ENCODE measurements around the gene MAML3.

Gene MAML3

GRCh38 chr4:140130677-140131076, 23.3 kb downstream of the MAML3 start:
- intact Hi-C loops (cut with micrococcal nuclease) = no loop called here

GRCh38 chr4:140127422-140127821, 26.6 kb downstream of the MAML3 start:
- intact Hi-C loops (cut with micrococcal nuclease) = no loop called here
- Mint-ChIP-seq H3K27me3 (no peaks in the 10 kb centered on the region), H3K9me3 (no peaks in the 10 kb centered on the region), H3K4me1 (ENCODE audit: low read depth) (peaks cover 25% of the 10 kb centered on the region), H3K4me3 (no peak overlapping the region), H3K36me3 (ENCODE audit: low read depth) (no peaks in the 10 kb centered on the region), H3K27ac (no peak overlapping the region)

More at GRCh38 chr4:140130677-140131076, 23.3 kb downstream of the MAML3 start:
- H3K27ac Mint-ChIP-seq = no peak overlapping the region
- no peaks in the 10 kb centered on the region for H3K36me3 Mint-ChIP-seq (ENCODE audit: low read depth)
- H3K4me1 Mint-ChIP-seq (ENCODE audit: low read depth) = peaks cover 33% of the 10 kb centered on the region
- H3K27me3 Mint-ChIP-seq = no peaks in the 10 kb centered on the region
- no peak overlapping the region for H3K4me3 Mint-ChIP-seq
- no peaks in the 10 kb centered on the region for H3K9me3 Mint-ChIP-seq

- no peak overlapping the region for H3K27ac Mint-ChIP-seq
- H3K4me1 Mint-ChIP-seq (ENCODE audit: low read depth) = peaks cover 14% of the 10 kb centered on the region
- intact Hi-C loops (cut with micrococcal nuclease) = no loop called here
- H3K36me3 Mint-ChIP-seq (ENCODE audit: low read depth) = no peaks in the 10 kb centered on the region
- H3K9me3 Mint-ChIP-seq = no peaks in the 10 kb centered on the region
- H3K27me3 Mint-ChIP-seq = no peaks in the 10 kb centered on the region
- no peak overlapping the region for H3K4me3 Mint-ChIP-seq
These were observed 27.7 kb downstream of the MAML3 start for GRCh38 chr4:140126261-140126660.

GRCh38 chr4:140125374-140125773, 28.6 kb downstream of the MAML3 start:
- intact Hi-C loops (cut with micrococcal nuclease) = no loop called here
- H3K36me3 Mint-ChIP-seq (ENCODE audit: low read depth) = no peaks in the 10 kb centered on the region
- no peaks in the 10 kb centered on the region for H3K27me3 Mint-ChIP-seq
- H3K4me1 Mint-ChIP-seq (ENCODE audit: low read depth) = peaks cover 6% of the 10 kb centered on the region
- H3K27ac Mint-ChIP-seq = no peak overlapping the region
- no peak overlapping the region for H3K4me3 Mint-ChIP-seq
- H3K9me3 Mint-ChIP-seq = no peaks in the 10 kb centered on the region

GRCh38 chr4:140123666-140124377, 30.2 kb downstream of the MAML3 start:
- Mint-ChIP-seq H3K27me3 (no peaks in the 10 kb centered on the region), H3K36me3 (ENCODE audit: low read depth) (no peaks in the 10 kb centered on the region), H3K4me3 (no peak overlapping the region), H3K4me1 (ENCODE audit: low read depth) (peaks cover 6% of the 10 kb centered on the region), H3K9me3 (no peaks in the 10 kb centered on the region), H3K27ac (no peak overlapping the region)
- intact Hi-C loops (cut with micrococcal nuclease) = no loop called here

- no peak overlapping the region for H3K4me3 Mint-ChIP-seq
- no peak overlapping the region for H3K27ac Mint-ChIP-seq
- H3K4me1 Mint-ChIP-seq (ENCODE audit: low read depth) = peaks cover 2% of the 10 kb centered on the region
- no peaks in the 10 kb centered on the region for H3K27me3 Mint-ChIP-seq
- intact Hi-C loops (cut with micrococcal nuclease) = no loop called here
- H3K9me3 Mint-ChIP-seq = no peaks in the 10 kb centered on the region
- H3K36me3 Mint-ChIP-seq (ENCODE audit: low read depth) = no peaks in the 10 kb centered on the region
These were observed 31.1 kb downstream of the MAML3 start for GRCh38 chr4:140122891-140123290.

GRCh38 chr4:140121646-140122045, 32.3 kb downstream of the MAML3 start:
- peaks cover 4% of the 10 kb centered on the region for H3K4me1 Mint-ChIP-seq (ENCODE audit: low read depth)
- no peaks in the 10 kb centered on the region for H3K27me3 Mint-ChIP-seq
- H3K27ac Mint-ChIP-seq = no peak overlapping the region
- intact Hi-C loops (cut with micrococcal nuclease) = no loop called here
- no peaks in the 10 kb centered on the region for H3K36me3 Mint-ChIP-seq (ENCODE audit: low read depth)
- no peaks in the 10 kb centered on the region for H3K9me3 Mint-ChIP-seq
- no peak overlapping the region for H3K4me3 Mint-ChIP-seq

- Mint-ChIP-seq H3K27me3 (no peaks in the 10 kb centered on the region), H3K9me3 (no peaks in the 10 kb centered on the region), H3K27ac (no peak overlapping the region), H3K4me1 (ENCODE audit: low read depth) (peaks cover 18% of the 10 kb centered on the region), H3K4me3 (no peak overlapping the region), H3K36me3 (ENCODE audit: low read depth) (no peaks in the 10 kb centered on the region)
- intact Hi-C loops (cut with micrococcal nuclease) = no loop called here
These were observed 34.9 kb downstream of the MAML3 start for GRCh38 chr4:140118931-140119640.

GRCh38 chr4:140117947-140118346, 36.0 kb downstream of the MAML3 start:
- Mint-ChIP-seq H3K4me3 (no peak overlapping the region), H3K36me3 (ENCODE audit: low read depth) (no peaks in the 10 kb centered on the region), H3K27ac (no peak overlapping the region), H3K4me1 (ENCODE audit: low read depth) (peaks cover 18% of the 10 kb centered on the region), H3K27me3 (no peaks in the 10 kb centered on the region), H3K9me3 (no peaks in the 10 kb centered on the region)
- intact Hi-C loops (cut with micrococcal nuclease) = no loop called here

- H3K27ac Mint-ChIP-seq = no peak overlapping the region
- H3K4me3 Mint-ChIP-seq = no peak overlapping the region
- H3K27me3 Mint-ChIP-seq = no peaks in the 10 kb centered on the region
- H3K9me3 Mint-ChIP-seq = no peaks in the 10 kb centered on the region
- intact Hi-C loops (cut with micrococcal nuclease) = no loop called here
- H3K36me3 Mint-ChIP-seq (ENCODE audit: low read depth) = no peaks in the 10 kb centered on the region
- H3K4me1 Mint-ChIP-seq (ENCODE audit: low read depth) = peaks cover 18% of the 10 kb centered on the region
These were observed 37.4 kb downstream of the MAML3 start for GRCh38 chr4:140116442-140117104.

- Mint-ChIP-seq H3K27me3 (no peaks in the 10 kb centered on the region), H3K4me1 (ENCODE audit: low read depth) (peaks cover 18% of the 10 kb centered on the region), H3K36me3 (ENCODE audit: low read depth) (no peaks in the 10 kb centered on the region), H3K9me3 (no peaks in the 10 kb centered on the region), H3K27ac (no peak overlapping the region), H3K4me3 (no peak overlapping the region)
- intact Hi-C loops (cut with micrococcal nuclease) = no loop called here
These were observed 38.8 kb downstream of the MAML3 start for GRCh38 chr4:140115140-140115539.

- intact Hi-C loops (cut with micrococcal nuclease) = no loop called here
These were observed 40.3 kb downstream of the MAML3 start for GRCh38 chr4:140113653-140114052.

GRCh38 chr4:140112576-140112975, 41.4 kb downstream of the MAML3 start:
- no peak overlapping the region for H3K27ac Mint-ChIP-seq
- H3K9me3 Mint-ChIP-seq = no peaks in the 10 kb centered on the region
- no peak overlapping the region for H3K4me3 Mint-ChIP-seq
- no peaks in the 10 kb centered on the region for H3K36me3 Mint-ChIP-seq (ENCODE audit: low read depth)
- no peaks in the 10 kb centered on the region for H3K27me3 Mint-ChIP-seq
- intact Hi-C loops (cut with micrococcal nuclease) = no loop called here
- H3K4me1 Mint-ChIP-seq (ENCODE audit: low read depth) = peaks cover 36% of the 10 kb centered on the region

More at GRCh38 chr4:140113653-140114052, 40.3 kb downstream of the MAML3 start:
- no peaks in the 10 kb centered on the region for H3K9me3 Mint-ChIP-seq
- no peak overlapping the region for H3K4me3 Mint-ChIP-seq
- H3K4me1 Mint-ChIP-seq (ENCODE audit: low read depth) = peaks cover 27% of the 10 kb centered on the region
- H3K27me3 Mint-ChIP-seq = no peaks in the 10 kb centered on the region
- H3K27ac Mint-ChIP-seq = no peak overlapping the region
- H3K36me3 Mint-ChIP-seq (ENCODE audit: low read depth) = no peaks in the 10 kb centered on the region

- Mint-ChIP-seq H3K27ac (no peak overlapping the region), H3K36me3 (ENCODE audit: low read depth) (no peaks in the 10 kb centered on the region), H3K27me3 (no peaks in the 10 kb centered on the region), H3K4me3 (no peak overlapping the region), H3K9me3 (no peaks in the 10 kb centered on the region), H3K4me1 (ENCODE audit: low read depth) (peaks cover 31% of the 10 kb centered on the region)
- intact Hi-C loops (cut with micrococcal nuclease) = no loop called here
These were observed 42.7 kb downstream of the MAML3 start for GRCh38 chr4:140111256-140111655.
